IPS DF 4.7 (cell line): ENCODE measurements around the gene CCDC77.

Experiments used
- DNase-seq: peaks from one replicate; pipeline ENCODE4 v3.0.0-alpha.2; 2013; ENCODE audit warnings: low spot score; ENCODE audit errors: extremely low read depth

The CCDC77 gene

DNA sequence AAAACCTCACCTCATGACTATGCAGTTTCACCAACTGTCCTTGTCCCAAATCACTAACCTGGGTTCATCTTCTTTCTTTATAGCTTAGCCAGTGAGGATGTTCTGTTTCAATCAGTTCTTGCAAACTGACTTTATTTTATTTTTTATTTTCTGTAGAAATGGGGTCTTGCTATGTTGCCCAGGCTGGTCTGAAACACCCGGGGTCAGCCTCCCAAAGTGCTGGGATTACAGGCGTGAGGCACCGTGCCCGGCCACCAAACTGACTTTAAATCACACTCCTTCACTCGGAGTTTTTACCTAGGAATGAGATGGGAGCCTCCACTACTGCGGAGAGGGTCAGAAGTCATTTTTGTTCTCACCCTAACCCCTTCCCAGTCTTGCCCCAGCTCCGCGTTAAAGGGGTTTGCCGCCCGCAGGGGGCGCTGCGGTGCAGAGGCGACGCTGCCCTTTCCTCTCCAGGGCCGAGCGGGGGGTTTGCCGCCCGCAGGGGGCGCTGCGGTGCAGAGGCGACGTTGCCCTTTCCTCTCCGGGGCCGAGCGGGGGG lies 51.3 kb downstream of the CCDC77 start:
- DNase-seq, result no peak

- DNase-seq, result no peak
These were observed 53.4 kb downstream of the CCDC77 start for GRCh38 chr12:454833-455232.

GRCh38 chr12:455821-456220 lies 54.4 kb downstream of the CCDC77 start:
- no peak for DNase-seq

DNA sequence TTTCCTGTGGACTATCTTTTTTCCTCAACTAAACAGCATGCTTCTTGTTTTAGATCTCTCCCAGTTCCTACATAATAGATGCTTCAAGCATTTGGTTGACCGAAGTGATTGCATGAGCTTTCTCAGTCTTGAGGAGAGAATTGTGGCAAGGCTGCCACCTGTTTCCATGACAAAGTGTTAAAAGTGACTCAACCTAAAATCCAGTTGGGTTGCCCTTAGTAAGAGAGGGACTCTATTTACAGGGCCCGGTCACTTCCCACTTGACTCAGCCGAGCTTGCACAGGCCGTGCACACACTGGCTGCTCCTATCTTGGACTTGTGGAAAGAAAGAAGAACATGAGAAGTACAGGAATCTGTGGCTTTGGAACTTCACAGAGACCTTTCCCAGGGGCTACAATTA lies 56.2 kb downstream of the CCDC77 start:
- no peak for DNase-seq

- DNase-seq, result no peak
These were observed 57.6 kb downstream of the CCDC77 start for GRCh38 chr12:459050-459429.

DNA sequence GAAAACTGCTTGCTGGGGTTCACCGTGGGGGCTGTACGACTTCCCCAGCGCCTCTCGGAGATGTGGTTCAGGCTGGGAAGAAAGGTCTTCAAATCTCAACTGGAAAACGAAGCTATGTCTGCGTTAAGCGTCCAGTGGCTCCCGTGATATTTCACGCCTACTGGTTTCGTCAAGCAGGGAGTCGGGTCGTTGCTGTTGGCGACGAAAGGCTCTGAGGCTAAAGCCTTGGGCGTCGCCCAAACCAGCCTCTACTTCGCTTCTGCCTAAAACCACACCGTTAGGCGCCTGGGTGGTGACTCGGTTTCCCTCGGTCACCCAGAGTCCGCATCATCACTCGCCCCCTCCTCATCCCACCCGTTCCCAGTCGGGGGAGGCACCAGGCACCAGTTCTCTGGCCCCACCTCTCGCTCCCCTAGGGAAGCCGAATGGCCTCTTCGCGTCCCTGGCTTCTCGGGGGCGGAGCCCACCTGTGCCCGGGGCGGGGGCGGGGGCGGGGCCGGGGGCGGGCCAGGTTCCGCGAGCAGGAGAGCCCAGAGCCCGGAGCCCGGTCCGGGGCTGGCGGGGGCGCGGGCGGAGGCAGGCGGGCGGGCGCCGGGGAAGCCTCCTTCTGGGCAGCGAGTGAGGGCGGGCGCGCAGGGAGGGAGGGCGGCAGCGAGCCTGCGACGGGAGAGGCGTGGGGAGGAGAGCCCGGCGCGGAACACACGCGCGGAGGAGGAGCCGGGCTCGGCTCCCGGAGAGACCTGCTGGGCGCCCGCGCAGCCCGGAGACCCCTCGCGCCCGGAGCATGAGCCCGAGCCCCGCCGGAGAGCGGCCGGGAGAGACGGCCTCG lies 58.2 kb downstream of the CCDC77 start, which contains the start of gene B4GALNT3:
TSS of gene B4GALNT3 (plus strand) at position 510 of the 829 bp plus-strand sequence. CDS start 438 bp downstream, outside the sequence.
- no peak for DNase-seq

DNA sequence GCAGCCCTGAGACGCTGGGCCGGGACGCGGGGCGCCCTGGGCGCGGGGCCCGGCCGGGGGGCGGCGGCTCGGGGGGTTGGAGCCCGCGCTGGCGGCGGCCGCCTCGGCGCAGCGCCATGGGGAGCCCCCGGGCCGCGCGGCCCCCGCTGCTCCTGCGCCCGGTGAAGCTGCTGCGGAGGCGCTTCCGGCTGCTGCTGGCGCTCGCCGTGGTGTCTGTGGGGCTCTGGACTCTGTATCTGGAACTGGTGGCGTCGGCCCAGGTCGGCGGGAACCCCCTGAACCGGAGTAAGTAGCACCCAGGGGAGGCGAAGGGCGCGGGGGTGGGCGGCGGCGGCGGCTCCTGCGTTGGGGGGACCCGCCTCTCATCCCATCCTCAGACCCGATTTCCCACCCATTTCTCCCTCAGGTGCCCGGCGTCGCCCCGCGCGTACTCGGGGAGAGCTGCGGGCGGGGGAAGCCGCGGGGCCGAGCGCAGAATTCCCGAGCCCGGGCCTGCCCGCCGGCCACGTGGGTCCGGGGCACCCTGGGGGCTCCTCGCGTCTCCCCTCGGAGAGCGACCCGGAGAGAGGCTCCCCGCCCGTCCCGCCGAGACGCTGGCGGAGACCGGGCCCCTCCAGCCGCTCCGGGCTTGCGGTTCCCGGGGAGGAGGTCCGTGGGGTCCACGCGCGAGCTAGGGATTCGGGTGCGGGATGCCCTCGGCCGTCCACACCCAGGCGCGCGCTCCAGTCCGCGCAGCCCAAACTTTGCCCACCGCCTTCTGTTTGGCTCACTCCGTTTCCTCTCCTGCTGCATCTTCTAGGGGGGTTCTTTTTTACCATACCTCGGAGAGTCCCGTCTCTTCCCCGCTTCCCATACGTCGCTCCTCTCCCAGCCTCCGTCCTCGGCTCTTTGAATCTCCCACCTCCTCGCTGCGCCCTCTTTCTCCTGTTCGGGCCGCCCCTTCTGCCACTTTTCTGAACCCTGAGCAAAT lies 59.1 kb downstream of the CCDC77 start:
- DNase-seq, result no peak

- DNase-seq, result no peak
These were observed 60.0 kb downstream of the CCDC77 start for GRCh38 chr12:461425-461824.

GRCh38 chr12:462936-463705 lies 61.7 kb downstream of the CCDC77 start:
- no peak for DNase-seq

DNA sequence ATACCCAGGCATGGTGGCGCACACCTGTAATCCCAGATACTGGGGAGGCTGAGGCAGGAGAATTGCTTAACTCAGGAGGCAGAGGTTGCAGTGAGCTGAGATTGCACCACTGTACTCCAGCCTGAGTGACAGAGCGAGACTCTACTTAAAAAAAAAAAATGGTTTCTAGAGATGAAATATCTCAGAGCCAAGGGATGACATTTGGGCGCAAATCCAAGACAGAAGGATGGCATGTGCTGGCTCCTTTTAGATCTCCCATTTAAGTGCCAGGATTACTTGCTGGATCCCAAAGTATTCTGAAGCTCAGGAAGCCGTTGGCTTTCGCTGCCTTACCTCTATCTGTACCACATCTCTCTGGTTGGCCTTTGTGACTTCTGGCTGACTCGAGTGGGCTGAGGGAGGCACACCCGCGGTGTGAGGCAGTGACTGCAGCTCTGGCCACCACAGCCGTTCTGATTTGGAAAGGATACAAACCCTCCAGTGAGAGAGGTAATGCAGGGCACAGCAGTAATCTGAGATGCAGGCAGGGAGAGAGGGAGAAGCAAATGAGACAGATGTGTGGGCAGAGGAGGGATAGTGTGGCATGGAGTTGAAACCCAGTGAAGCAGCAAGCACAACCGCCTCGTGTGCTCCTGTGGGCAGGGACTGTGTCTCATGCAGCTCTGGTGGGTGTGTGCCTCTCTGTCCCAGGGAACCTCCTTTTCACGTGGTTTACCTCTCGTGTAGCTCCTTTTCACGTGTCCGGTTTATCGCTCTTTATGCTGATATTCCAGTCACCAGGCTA lies 63.2 kb downstream of the CCDC77 start:
- DNase-seq, result no peak

DNA sequence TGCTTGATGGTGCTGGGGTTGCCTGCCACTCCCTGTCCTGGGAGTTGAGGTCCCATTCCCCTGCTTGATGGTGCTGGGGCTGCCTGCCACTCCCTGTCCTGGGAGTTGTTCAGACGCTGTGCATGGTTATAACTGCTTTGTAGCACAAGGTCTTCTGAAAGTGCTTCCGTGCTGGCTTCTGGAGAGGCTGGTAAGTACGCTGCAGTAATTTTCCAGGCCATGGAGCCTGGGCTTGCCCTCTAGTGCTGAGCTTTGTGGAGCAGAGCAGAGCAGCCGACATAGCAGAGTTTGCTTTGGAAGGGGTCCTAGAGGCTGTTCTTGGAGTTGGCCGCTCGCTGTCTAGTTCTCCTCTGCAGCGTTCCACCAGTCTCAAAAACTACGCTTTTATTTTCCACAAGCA lies 64.6 kb downstream of the CCDC77 start:
- no peak for DNase-seq

GRCh38 chr12:466762-467161 lies 65.3 kb downstream of the CCDC77 start:
- DNase-seq, result no peak

GRCh38 chr12:467591-467990 lies 66.1 kb downstream of the CCDC77 start:
- DNase-seq, result no peak

DNA sequence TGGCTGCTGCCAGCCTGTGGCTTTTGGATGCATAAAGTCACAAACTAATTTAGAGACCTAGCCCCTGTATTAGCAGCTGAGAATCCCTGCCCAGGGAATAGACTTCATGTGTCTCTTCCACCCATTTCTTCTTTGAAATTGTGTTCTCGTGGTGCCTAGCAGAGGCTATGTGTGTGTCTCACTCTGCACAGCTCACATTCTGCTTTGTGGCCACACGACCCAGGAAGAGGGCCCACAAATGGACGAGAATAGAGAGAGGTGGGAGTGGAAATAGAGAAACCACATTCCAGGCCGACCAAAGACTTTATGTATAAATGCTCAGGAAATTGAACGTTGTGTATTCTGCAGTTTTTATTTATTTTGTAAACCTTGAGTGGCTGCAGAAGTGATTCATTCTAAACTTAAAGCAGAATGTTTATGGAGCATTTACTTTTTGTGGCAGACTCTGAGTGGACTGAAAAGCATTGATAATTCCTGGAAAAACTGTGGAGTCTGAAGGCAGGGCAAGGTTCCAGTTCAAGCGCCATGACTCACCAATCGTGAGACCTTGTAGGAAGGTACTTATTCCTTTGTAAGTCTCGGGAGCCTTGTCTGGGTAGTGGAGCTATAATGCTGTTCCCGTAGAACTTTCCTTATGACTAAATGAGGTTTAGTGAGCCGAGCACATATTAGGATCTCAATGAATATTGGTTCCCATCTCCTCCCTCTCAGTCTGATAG lies 67.4 kb downstream of the CCDC77 start:
- no peak for DNase-seq

GRCh38 chr12:470133-470532 lies 68.7 kb downstream of the CCDC77 start:
- no peak for DNase-seq

DNA sequence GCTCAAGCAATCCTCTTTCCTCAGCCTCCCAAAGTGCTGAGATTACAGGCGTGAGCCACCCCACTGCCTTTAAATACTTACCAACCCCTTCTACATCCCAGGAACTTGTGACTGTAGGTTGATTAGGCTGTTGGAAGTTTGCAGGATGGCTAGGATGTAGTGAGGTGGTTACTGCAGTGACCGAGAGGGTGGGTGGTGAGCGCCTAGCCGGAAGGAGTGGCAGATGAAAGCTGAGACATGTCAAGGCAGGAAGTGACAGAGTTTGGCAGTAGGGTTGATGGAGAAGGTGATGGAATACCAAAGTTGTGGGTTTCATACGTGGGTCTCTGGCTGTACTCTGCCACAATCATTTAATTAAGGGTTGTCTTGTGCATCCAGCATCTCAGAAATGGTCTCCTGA lies 71.8 kb downstream of the CCDC77 start:
- no peak for DNase-seq

- no peak for DNase-seq
These were observed 72.6 kb downstream of the CCDC77 start for GRCh38 chr12:473863-474577.

GRCh38 chr12:475286-475685 lies 73.8 kb downstream of the CCDC77 start:
- DNase-seq, result no peak

GRCh38 chr12:479161-479560 lies 77.7 kb downstream of the CCDC77 start:
- DNase-seq, result no peak
